PFSK-1 (cell line): ENCODE data around the gene ANKRD27.

Experiments
- FOXP2 ChIP-seq: optimal IDR thresholded peaks from 2 replicates; pipeline ENCODE3; 2011; ENCODE audit warnings: borderline replicate concordance, control low read depth, inconsistent platforms; ENCODE audit not compliant: insufficient read depth; ENCODE audit errors: extremely low read length, extremely low read depth
- POLR2AphosphoS5 ChIP-seq: IDR thresholded peaks from 2 replicates; pipeline ENCODE4 v1.6.1; 2012; ENCODE audit warnings: low read depth, mild to moderate bottlenecking, control low read depth, low read length, moderate library complexity
- SIN3A ChIP-seq: IDR thresholded peaks from 2 replicates; pipeline ENCODE4 v1.6.1; 2012; ENCODE audit warnings: mild to moderate bottlenecking, low read length, moderate library complexity, borderline replicate concordance; ENCODE audit not compliant: insufficient read depth
- TAF1 ChIP-seq: IDR thresholded peaks from 2 replicates; pipeline ENCODE4 v1.6.1; 2012; ENCODE audit warnings: low read length, control low read depth, borderline replicate concordance; ENCODE audit not compliant: insufficient read depth
- TF ChIP-seq, protein P1 (sequence below), 2 experiments: IDR thresholded peaks; 2 replicates each; pipeline versions ENCODE4 v1.6.1 to v1.8.0; 2011 to 2012; ENCODE audit warnings: low read depth in 2 of 2, low read length in 2 of 2, control low read depth in 1 of 2, inconsistent platforms in 1 of 2, mild to moderate bottlenecking in 1 of 2, moderate library complexity in 1 of 2; ENCODE audit not compliant: insufficient read depth in 1 of 2

ANKRD27 gene

DNA sequence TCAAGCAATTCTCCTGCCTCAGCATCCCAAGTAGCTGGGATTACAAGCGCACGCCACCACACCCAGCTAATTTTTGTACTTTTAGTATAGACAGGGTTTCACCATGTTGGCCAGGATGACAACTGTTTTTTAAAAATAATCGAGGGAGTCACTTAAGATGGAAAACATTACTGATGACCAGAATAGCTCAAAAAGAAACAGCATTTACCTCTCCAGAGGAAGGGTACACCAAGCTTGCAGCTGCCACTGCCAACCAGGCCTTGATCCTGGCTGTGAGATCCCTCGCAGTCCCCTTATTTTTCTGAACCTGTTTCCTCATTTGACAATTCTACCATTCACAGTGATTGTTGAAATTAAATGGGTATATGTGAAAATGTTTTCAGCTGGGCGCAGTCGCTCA lies 79.5 kb downstream of the ANKRD27 start:
- TF ChIP-seq, protein P1, sequence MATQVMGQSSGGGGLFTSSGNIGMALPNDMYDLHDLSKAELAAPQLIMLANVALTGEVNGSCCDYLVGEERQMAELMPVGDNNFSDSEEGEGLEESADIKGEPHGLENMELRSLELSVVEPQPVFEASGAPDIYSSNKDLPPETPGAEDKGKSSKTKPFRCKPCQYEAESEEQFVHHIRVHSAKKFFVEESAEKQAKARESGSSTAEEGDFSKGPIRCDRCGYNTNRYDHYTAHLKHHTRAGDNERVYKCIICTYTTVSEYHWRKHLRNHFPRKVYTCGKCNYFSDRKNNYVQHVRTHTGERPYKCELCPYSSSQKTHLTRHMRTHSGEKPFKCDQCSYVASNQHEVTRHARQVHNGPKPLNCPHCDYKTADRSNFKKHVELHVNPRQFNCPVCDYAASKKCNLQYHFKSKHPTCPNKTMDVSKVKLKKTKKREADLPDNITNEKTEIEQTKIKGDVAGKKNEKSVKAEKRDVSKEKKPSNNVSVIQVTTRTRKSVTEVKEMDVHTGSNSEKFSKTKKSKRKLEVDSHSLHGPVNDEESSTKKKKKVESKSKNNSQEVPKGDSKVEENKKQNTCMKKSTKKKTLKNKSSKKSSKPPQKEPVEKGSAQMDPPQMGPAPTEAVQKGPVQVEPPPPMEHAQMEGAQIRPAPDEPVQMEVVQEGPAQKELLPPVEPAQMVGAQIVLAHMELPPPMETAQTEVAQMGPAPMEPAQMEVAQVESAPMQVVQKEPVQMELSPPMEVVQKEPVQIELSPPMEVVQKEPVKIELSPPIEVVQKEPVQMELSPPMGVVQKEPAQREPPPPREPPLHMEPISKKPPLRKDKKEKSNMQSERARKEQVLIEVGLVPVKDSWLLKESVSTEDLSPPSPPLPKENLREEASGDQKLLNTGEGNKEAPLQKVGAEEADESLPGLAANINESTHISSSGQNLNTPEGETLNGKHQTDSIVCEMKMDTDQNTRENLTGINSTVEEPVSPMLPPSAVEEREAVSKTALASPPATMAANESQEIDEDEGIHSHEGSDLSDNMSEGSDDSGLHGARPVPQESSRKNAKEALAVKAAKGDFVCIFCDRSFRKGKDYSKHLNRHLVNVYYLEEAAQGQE (IDR thresholded peaks at IDR 0.05; ENCODE audit: insufficient read depth in 1 of 2, low read depth in 2 of 2, low read length in 2 of 2): no peak
- TF ChIP-seq TAF1: no peak
- TF ChIP-seq FOXP2: no peak

DNA sequence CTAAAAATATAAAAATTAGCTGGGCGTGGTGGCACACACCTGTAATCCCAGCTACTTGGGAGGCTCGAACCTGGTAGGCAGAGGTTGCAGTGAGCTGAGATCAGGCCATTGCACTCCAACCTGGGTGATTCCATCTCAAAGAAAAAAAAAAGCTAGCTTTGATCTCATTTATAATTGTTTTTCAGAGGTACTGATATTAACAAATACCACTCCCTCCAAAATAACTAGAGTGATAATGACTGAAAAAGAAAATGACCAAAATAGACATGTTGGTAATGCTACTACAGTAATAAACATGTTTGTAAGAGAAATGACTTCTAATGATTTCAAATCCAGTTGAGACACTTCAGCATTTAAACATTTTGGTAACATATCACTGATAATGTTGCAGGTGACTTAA lies 81.0 kb downstream of the ANKRD27 start:
- no peak for TF ChIP-seq TAF1
- no peak for TF ChIP-seq POLR2AphosphoS5
- TF ChIP-seq SIN3A: no peak
- TF ChIP-seq, protein P1 (IDR thresholded peaks at IDR 0.05; ENCODE audit: insufficient read depth in 1 of 2, low read depth in 2 of 2, low read length in 2 of 2): no peak
- no peak for TF ChIP-seq FOXP2

DNA sequence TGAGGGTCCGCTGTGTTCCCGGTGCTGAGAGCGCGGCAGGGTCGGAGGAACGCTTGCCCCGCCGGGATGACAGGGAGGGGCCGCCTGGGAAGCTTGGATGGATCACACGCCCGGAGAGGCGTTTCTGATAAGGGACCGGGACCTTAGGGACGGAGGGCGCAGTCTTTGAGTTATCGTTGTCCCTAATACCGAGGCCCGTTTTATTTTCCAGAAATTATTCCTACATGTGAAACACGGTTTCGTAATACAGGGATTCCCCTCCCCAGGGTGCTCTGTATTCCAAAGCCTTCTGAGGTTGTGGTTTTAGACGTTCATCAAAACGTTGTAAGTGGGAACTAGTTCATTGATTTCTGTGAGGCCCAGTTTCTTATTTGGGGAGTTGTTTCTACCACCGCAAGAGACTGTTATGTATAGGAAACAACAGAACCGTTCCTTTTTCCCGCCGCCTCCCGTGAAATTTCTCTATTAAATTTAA lies 93.2 kb downstream of the ANKRD27 start:
- TF ChIP-seq SIN3A (no peak), POLR2AphosphoS5 (no peak), FOXP2 (no peak), TAF1 (no peak)
- TF ChIP-seq, protein P1 (IDR thresholded peaks at IDR 0.05; ENCODE audit: insufficient read depth in 1 of 2, low read depth in 2 of 2, low read length in 2 of 2): no peak

DNA sequence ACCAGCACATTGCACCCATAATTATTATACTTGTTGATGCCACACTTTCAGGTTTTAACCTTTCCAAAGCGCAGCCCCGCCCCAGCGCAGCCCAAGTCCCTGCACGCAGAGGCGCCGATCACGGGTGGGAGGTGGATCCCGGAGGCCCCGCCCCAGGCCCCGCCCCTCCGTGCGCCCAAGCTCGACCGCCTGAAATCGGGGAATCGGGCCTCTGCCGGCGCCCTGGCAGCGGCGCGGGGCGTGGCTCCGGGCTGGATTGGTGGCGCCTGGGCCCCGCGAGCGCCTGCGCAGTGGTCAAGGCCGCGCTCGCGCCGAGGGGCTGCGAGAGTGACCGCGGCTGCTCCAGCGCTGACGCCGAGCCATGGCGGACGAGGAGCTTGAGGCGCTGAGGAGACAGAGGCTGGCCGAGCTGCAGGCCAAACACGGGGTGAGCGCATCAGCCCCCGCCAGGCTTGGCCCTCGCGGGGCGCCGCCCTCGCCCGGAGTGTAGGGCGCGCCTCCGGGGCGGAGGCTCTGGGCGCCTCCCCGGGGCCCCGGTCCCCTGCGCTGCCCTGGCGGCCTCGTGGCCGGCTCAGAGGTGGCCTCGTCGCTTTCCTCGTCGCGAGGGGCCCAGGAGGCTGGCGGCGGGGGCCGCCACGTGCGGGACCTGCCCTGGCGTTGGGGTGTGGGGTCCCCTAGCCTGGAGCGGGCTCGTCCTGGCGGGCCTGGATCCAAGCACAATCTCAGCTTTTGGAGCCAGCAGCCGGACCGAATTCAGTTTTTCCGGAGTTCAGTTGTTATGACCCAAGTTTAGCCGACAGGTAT lies 93.9 kb downstream of the ANKRD27 start, which contains the start of gene PDCD5:
Gene PDCD5 (plus strand): TSS at position 290 of the 804 bp plus-strand sequence. CDS start 72 bp downstream, at position 362.
- no peak for TF ChIP-seq FOXP2
- peak; percentile 58; the same call in 1 of the 2 replicates for TF ChIP-seq TAF1
- no peak for TF ChIP-seq SIN3A
- TF ChIP-seq, protein P1 (IDR thresholded peaks at IDR 0.05; ENCODE audit: insufficient read depth in 1 of 2, low read depth in 2 of 2, low read length in 2 of 2): no peak
- peak; percentile 78 for TF ChIP-seq POLR2AphosphoS5
